Measurements from ENCODE around the gene IGF2BP2.

IGF2BP2 gene

DNA sequence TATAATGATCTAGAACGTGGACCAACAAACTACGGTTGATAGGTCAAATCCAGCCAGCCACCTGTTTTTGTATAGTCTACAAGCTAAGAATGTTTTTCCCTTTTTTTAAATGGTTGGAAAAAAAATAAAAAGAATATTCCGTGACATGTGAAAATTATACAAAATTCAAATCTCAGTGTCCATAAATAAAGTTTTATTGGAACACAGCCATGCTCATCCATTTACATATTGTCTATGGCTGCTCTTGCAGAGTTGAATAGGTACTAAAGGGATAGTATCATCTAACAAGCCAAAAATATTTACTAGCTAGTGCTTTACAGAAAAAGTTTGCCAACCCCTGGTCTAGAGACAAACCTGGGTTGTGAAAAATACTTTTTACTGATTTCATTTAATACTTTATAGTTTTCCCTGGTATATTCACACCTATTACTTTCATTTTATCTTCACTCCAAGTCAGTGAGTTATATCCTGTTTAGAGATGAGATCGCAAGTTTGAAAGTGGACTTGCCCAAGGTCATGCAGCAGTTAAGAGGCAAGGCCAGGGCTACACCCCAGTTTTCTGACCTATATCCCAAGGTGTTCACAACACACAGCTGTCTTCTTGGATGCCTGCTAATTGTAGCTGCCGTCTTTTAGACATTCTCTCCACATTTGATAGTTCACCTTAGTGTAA lies 58.4 kb downstream of the IGF2BP2 start:
- DNase-seq (ENCODE audit: low read depth, low spot score): no peak

DNA sequence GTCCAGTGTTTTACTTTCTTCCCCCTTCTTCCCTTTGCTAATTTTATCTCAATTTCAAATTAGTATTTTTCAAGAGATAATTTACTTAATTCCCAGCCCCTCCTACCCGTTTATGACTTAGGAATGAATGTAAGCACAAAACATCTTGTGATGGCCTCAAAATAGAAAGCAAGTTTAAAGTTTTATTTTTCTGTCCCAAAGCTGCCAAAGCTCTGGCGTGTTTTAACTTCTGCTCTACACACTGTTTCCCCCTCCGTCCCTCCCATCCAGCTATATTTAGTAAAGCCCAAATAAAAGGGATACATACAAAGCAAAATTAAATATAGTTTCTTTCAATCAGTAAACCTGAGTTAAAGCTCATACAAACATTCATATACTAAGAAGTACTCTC lies 59.9 kb downstream of the IGF2BP2 start:
- DNase-seq (ENCODE audit: low read depth, low spot score): no peak

DNA sequence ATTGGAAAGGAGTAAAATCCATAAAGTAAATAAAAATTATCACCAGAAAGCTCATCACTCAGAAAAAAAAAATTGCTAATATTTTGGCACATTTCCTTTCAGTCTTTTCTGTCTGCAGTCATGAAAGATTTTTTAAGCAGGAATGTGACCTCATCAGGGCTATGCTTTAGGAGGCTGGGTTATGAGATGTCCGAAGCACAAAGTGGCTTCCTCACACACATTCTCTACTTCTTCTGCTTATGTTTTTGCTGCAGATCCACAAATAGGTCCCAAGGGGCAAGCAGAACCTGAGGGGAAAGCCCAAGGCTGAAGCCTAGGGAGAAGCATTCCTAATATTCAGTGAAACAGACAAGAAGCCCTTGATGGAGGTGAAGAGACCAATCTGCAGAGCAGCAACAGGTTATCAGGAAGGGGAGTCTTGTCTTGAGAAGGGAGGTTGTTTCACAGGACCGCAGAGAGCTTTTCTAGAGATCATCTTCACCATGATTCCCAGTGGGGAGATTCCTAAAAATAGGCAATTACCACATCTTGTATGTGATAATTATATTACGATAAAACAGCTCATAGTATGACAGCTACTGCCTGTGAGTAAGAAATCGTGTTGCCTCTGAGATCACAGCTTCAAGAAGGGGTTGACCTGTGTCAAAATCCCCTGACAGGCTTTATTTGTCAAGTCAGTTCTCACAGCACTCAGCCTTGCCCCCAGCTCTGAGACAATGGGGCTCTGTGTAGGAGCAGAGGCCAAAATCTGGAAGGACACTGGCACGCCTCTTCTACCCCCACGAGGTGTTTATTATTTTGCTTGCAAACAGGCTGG lies 60.5 kb downstream of the IGF2BP2 start:
- no peak for DNase-seq (ENCODE audit: low read depth, low spot score)

DNA sequence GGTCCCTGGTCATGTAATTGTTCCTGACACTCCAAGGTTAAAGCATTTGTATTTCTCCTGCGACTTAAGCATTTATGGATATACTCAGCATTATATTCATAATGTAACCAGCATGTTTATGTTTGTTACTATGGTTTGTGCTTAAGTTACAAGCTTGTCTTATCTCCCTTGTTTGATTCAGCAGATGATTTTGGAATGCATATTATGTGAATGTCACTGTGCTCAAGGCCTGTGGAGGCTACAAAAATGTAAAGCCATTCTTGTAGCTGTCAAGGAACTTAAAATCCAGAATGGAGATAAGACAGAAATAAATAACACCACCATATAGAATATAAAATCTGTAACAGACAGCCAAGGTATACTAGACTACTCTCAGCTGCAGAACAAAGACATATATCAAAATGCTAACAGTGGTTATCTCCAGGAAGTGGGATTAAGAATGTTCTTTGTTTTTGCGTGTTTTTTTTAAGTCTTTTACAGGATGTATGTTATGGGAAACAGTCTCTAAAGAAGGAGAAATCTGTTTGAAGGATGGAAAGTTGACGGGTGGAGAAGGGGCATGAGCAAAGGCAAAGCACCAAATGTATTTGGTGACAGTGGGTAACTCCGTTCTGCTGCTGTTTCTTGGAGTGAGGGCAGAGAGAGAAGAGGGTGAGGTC lies 61.4 kb downstream of the IGF2BP2 start:
- no peak for DNase-seq (ENCODE audit: low read depth, low spot score)

DNA sequence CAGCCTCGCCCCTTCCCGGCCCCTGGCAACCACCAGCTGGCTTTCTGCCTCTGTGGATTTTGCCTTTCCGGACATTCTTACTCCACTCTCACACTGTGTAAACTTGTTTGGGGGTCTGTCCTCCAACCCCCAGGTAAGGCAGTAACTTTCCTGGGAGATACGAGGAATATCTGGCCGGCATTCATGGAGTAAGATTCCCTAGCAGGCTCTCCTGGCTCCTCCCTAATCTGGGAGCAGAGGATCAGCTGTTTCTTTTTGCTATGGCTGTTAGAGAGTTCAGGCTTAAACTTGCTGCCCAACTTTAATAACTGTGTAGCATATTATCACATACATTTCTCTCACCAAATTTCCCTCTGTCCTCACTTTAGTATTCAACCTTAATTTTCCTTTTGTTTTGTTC lies 64.3 kb downstream of the IGF2BP2 start:
- DNase-seq (ENCODE audit: low read depth, low spot score): no peak

DNA sequence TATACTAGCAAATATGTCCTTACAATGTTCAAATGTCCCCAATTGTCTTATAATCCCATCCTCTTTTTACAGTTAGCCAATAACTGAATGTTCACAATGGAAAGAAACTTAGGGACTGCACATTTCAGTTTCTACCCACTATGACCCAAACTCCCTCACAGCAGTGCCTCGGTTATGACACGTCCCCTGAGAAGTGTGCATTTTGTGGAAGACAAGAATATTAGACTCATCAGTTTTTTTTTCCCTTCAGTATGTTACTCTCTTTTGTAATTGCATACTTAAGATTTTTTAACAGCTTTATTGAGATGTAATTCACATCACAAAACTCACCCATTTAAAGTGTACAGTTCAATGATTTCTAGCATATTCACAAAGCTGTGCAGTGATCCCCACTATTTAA lies 64.8 kb downstream of the IGF2BP2 start:
- no peak for DNase-seq (ENCODE audit: low read depth, low spot score)

DNA sequence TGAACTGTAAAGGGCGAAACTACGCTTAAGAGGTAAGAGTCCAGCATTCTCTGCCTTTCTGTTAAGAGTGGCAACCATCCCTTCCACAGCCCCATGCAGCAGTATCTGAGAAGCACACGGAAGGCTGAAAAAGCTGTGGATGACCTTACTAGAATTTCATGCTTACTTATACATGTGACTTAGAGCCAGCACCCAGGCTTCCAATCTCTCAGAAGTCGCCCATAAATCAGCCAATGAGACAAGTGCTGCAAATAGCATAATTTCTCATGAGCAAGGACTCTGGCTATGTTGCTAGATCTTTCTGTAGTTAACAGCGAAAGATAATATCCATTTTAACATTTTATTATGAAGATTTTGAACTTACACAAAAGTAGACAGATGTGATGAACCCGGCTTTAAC lies 65.3 kb downstream of the IGF2BP2 start:
- no peak for DNase-seq (ENCODE audit: low read depth, low spot score)

DNA sequence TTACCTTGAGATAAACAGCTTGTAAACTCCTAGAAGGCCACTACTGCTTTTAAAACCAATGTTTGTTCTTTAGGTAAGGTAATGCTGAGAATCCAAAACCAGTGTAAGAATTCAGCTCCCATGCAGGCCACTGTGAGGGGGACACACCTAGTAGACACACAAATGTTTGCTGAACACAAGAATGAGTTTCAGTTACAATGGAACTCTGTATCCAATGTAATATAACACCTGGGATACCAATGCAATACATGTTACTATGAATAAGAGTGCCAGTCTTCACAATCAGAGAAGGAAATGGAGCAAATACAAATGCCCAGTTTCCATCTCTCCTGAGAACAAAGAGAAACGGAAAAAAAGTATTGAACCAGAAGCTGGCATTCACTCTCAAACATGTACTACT lies 65.9 kb downstream of the IGF2BP2 start:
- no peak for DNase-seq (ENCODE audit: low read depth, low spot score)

DNA sequence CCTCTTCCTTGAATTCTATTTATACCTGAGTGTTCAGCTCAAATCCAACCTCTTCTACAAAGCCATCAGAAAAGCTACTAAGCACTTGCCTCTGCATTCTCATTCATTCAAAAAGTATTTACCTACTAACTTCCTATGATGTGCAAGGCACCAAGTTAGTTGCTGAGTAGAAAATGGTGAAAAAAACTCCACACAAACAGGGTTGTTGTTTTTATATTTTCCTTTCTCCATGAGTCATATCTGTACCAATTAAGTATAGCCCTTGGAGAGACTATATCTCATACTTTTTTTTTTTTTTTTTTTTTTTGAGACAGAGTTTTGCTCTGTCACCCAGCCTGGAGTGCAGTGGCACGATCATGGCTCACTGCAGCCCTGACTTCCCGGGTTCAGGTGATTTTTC lies 67.7 kb downstream of the IGF2BP2 start:
- DNase-seq (ENCODE audit: low read depth, low spot score): no peak

DNA sequence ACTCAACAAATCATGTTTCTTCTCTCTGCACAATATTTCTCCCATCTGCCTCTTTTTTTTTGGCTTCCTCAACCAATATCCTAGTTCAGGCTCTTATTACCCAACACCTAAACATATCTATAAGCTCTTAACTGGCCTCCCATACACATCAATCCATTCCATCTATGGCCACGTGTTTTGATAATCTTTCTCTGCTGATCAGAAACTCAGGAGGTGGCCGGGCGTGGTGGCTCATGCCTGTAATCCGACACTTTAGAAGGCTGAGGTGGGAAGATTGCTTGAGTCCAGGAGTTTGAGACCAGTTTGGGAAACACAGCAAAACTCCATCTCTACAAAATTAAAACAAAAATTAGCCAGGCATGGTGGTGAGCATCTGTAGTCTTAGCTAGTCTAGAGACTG lies 68.4 kb downstream of the IGF2BP2 start:
- DNase-seq (ENCODE audit: low read depth, low spot score): no peak

DNA sequence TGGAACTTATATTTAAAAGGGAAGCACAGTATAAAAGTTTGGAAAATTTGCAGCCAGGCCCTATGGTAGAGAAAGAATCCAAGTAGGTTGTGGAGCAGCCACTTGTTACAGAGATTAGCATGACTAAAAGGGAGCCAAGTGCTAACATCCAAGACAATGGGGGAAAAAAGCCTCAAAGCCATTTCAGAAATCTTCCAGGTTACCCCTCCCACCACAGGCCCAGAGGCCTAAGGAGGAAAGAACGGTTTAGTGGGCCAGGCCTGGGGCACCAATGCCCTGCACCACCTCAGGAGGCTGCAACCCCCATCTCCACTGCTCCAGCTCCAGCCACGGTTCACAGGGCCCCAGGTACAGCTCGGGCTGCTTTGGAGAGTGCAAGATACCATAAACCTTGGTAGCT lies 69.9 kb downstream of the IGF2BP2 start:
- DNase-seq (ENCODE audit: low read depth, low spot score): peak; percentile 56

DNA sequence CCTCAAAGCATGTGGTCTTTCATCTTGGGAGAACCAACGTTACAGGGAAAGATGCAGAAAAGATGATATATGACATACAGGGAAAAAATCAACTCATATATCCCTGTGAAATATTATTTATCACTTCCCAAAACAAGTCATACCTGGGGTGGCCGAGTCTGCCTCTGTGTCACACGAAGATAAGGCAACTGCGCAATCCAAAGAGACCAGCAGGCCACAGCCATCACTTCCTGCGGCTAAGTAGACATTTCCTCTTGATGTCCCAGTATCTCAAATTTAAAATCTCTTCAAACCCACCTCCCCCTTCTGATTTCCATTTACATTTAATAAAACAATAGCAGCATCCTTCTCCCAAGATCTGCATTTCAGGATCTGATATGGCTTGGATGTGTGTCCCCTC lies 71.5 kb downstream of the IGF2BP2 start:
- no peak for DNase-seq (ENCODE audit: low read depth, low spot score)

DNA sequence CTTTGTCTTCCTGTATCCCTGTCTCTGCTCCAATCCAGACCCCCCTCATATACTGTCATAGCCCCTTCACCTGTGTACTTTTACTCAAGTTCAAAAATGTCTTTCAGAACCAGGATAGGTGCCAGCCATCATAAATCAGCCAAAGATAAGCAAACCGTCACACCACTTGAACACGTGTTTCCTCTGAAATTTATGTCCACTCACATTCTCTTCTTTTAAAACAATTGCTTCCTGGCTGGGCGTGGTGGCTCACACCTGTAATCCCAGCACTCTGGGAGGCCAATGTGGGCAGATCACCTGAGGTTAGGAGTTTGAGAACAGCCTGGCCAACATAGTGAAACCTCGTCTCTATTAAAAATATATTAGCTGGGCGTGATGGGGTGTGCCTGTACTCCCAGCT lies 74.1 kb downstream of the IGF2BP2 start:
- DNase-seq (ENCODE audit: low read depth, low spot score): no peak

DNA sequence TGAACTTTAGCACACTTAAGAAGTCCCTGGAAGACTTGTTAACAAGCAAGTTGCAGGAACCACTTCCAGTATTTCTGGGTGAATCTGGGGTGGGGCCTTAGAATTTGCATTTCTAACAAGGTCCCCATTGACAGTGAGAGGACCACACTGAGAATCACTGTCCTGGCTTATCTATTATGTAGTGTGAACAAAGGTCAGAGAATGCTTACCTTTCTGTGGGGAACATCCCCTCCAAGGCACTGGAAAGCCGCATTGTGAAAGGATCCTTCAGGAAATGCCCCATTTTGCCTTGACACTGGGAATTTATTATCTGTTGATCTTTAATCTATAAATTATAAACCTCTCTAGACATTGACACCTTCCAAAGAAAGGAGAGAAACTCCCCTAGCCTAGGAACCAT lies 74.8 kb downstream of the IGF2BP2 start:
- DNase-seq (ENCODE audit: low read depth, low spot score): no peak

DNA sequence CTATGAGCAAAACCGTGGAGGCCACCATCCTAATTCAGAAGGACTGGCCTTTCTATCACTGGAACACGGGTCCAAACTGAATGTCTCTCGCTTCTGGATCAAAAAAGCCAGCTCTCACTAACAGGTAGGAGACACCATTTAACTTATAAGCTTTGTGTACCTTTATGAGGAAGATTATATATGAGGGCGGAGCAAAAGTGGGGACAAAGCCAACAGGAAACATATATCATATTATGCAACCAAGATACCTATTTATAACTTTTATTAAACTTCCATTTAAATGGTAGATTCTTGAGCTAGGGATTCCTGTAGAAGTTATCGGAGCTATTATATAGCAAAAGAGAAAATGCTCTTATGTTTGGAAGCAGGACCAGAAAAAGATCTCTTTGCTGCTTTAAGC lies 78.4 kb downstream of the IGF2BP2 start:
- DNase-seq (ENCODE audit: low read depth, low spot score): no peak

DNA sequence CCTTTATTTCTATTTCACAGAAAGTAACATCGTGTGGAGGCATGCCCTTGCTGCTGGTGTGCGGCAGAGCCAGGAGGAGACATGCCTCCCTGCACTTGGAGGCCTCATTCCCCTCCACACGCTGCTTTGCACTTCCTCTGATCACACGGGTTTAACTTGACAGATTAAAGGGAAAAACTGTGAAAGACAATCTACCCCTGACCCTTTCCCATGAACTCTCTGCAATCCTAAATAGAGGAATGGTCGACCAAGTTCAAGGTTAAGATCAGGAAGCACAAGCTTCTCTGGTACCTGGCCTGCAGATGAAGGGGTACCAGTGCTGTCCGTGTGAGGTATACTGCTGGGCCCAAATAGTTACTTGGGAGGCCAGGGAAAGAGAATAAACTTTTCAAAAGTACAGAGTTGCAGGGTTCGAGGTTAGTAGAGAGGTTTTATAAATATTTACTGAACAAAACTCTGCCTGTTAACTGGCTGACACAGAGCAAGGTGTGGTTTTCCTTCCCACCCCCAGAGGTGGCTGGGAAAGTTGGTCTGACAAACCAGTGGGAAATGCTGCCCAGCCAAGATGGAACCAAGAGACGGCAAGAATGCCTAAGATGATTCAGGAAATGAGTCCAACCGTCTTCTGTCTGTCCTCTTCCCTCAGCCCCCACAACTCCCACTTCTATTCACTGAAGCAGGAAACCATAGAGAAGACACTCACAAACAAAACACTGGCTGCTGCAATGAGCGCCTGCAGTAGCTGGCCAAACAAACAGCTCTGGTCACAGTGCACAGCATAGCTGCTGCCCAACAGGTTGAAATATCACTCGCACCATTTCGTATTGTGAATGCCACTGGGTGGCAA lies 79.6 kb downstream of the IGF2BP2 start:
- DNase-seq (ENCODE audit: low read depth, low spot score): no peak

DNA sequence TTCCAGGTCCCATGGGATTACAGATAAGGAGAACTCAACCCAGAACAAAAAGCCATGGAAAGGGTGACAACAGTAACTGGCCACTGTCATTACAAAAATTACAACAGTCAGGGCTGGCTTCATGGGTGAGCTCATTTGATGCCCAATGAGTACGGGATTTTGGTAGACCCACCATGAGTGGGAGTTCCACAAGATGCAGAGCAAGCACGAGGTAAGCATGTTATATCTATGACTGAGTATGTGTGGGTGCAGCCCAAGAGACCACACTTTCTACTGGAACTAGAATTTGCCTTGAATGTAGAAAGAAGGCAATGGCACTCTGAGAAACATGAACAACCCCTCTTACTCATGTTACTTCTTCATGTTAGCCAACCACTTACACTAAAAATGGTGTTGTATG lies 83.3 kb downstream of the IGF2BP2 start:
- no peak for DNase-seq (ENCODE audit: low read depth, low spot score)

DNA sequence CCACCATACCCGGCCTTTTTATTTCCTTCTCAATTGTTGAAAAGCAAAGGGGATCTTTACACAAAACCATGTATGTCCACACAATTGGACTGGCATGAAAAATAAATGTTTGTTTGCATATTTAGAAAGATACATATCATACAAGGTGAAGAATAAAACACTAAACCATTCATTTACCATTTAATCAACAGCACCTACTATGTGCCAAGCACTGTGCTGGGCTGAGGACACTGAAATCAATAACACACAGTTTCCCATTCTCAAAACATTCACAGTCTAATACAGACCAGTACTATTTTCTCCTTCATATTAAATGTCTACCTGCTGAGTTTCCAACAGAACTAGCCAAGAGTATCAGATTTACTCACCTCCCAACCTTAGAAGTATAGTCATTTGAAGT lies 84.7 kb downstream of the IGF2BP2 start:
- DNase-seq (ENCODE audit: low read depth, low spot score): no peak

DNA sequence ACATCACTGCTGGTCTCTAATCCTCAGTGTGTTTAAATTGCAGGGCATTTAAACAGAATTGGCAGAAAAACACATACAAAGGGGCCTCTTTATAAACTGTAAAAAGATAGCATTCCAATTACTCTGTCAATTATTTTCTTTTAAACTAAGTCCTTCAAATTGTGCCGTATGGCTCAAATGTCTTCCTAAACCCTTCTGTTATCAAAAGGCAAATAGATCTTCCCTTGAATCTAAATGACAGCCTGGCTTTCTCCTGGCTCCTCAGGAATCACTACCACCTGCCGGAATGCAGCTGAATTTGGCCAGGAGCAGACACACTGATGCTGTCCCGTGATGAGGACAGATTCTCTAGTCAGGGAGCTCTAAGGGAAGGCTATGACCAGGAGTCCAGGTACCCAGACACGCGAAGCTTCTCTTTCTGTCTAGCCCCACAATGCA lies 85.6 kb downstream of the IGF2BP2 start:
- DNase-seq (ENCODE audit: low read depth, low spot score): no peak

DNA sequence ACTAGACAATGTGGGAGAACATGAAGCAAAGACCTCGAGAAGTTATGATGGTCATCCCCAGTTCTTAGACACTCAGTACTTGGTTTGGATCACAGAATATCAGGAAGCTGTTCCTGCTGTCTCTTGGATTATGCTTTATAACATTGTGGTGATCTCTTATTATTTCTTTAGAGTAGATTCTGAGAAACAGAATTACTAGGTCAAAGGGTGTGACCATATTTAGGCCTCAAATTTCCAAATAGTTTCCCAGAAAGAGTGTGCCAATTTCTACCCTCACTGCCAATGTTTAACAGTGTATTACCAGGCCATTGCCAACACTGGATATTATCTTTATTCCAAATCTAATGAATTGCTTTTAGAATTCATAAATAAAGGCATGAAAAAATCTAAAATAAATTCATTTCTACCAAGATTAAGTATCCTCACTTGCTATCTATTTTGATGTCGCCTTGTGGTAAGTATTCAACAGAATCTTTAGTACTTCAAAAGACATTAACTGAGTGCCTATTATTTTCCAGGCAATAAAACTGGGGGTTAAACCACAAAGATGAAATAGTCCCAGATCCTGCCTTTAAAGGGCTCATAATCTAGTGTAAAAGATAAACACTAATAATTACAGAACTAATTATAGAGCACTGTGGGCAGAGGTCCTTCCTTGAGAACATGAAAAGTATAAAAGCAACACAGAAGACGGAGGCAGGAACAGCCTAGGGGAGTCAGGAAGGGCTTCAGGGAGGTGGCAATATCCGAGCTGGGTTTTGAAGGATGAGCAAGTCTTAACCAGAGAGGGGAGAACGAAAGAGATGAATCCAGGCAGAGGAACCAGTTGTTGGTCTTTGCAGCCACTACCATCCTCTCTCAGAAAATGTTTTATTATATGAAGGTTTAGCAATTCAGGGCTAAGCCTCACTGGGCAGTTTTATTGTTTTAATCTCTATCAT lies 86.8 kb downstream of the IGF2BP2 start:
- DNase-seq (ENCODE audit: low read depth, low spot score): no peak

DNA sequence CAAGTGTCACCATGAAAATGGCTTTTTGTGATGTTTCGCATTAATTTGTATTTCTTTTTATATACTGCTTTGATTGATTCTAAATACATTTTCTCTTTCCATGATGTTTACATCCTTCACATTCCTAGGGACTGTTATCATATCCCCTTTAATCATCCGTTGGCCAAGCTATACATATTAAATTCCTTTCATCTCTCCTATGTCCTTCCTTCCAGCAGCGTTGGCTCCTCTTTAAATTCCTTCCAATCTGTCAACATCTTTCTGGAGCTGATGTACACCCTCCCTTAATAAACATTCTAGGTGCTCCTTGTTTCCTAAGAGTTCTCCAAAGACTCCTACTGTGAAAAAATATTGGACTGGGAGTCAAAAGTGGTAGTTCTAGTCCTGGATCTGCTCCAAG lies 87.8 kb downstream of the IGF2BP2 start:
- DNase-seq (ENCODE audit: low read depth, low spot score): no peak
